GM19238 (cell line): ENCODE measurements around the gene TRIM39.

Experiments
- DNase-seq: peaks from one replicate; pipeline ENCODE4 v3.0.0; 2011; ENCODE audit warnings: low spot score; ENCODE audit not compliant: insufficient read length

The TRIM39 gene

DNA sequence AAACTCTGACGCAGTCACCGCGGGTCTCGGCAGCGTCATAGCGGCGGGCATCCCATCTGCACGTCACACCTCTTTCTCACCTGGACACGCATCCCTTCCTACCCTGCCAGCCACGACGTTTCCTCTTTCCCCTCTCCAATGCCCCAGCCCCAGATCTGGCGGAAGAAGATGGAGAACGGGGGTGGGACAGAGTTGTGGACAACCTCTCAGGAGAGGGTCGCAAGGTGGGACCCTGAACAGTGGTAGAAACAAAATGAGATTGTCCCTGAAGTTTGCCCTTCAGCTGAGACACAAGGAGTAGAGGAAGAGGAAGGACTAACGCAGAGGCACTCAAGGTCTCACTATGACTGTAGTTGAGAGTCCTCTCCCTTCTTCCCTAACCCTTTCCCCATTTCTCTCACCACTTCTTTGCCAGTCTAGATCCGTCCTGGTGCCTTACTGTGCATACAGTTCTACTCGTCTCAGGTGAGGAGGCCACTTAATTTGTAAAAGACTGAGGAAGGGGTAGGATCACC lies 562 bp downstream of the TRIM39 start:
- DNase-seq = no peak

DNA sequence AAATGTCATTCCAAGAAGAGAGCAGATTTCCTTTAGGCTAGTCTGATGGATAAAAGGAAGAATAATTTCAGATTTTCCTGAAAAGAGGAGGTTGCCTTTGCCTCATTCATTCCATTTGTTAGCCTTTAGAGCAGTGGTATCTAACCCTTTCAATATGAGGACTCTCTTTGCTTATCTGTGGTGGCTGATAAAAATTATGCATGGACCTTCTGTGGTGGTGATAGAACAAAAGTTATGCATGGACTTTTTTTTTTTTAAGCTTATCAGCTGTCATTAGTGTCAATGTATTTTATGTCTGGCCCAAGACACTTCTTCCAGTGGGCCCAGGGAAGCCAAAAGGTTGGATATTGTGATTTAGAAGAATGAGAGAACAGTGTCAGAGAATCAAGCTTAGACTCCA lies 1.7 kb downstream of the TRIM39 start:
- no peak for DNase-seq

DNA sequence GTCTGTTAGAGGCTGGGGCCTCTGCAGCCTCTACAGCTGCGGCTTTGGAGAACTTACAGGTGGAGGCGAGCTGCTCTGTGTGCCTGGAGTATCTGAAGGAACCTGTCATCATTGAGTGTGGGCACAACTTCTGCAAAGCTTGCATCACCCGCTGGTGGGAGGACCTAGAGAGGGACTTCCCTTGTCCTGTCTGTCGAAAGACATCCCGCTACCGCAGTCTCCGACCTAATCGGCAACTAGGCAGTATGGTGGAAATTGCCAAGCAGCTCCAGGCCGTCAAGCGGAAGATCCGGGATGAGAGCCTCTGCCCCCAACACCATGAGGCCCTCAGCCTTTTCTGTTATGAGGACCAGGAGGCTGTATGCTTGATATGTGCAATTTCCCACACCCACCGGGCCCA lies 2.6 kb downstream of the TRIM39 start:
- DNase-seq = no peak

DNA sequence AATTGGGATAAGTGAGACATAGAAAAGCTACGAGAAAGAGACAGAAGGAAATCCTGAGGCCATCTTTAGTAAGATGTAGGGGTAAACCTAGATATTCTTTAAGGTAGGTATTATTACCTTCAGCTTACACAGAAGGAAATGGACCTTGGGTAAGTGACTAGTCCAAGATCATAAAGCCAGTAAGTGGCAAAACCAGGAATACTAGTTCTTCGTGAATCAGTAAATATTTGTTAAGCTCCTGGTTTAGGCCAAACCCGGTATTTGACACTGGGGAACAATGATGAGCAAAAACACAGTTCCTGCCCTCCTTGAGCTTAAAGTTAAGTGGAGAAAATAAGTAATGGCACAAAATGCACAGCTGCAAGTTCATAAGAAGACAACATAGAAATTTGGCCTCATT lies 5.3 kb downstream of the TRIM39 start:
- no peak for DNase-seq

DNA sequence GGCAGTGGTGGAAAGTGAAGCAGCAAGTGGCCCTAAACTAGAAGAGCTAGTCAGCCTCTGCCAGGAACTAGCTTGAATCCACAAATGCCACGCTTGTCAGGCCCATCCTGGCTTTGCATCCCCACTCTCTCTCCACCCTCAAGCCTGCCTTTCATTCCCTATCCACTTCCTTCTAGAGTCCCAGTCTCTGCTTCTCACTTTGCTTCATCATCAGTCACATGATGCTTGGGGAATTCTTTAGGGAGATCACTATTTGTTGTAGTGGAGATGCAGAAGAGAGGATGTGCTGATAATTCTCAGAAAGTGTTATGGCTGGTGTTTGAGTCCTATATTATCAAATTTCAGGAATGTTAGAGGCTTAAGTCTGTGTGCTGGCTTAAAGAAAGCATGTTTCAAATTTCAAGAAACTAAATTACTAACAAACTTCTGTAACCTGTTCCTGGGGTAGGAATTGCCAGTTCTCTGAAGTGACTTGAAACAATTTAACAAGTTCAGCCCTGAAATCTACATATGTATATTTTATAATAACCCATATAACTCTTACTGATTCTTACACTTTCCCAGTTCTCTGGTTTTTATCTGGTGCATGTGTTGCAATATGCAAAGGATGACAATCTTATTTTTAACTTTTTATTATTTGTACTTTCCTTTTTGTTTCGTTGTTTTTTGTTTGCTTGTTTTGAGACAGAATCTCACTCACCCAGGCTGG lies 7.5 kb downstream of the TRIM39 start:
- DNase-seq = no peak

DNA sequence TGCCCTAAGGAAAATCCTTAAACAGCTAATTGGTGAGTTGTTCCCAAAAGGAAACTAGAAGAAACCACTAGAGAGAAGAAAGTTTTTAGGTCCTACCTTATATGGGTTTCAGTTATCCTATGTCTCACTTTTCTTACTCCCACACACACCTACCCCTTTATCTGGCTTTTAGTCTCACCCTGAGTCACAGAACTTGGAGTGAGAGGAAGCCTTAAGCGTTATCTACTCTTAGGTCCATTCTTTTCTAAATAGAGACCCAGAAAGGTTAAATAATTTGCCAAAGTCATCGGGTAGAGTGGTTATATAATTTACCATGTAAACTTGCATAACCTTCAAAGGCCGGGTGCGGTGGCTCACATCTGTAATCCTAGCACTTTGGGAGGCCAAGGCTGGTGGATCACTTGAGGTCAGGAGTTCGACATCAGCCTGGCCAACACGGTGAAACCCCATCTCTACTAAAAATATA lies 13.9 kb downstream of the TRIM39 start:
- no peak for DNase-seq

DNA sequence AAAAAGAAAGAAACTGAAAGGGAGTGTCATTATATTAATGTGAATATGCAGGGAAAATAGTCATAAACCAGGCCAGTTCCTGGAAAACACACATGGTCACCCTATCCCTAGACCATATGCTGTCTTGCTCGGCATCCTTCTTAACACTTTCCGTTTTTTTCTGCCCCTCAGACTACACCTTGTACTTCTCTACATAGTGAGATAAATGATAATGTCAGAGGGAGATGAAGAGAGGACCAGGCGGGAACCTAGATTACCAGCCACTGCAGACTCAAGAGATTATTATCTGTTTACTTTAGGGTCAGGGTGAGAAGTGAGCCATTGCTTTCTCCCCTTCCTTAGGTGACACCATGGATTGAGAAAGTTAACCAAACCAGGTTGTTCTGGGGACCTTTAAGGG lies 14.5 kb downstream of the TRIM39 start:
- DNase-seq = no peak

DNA sequence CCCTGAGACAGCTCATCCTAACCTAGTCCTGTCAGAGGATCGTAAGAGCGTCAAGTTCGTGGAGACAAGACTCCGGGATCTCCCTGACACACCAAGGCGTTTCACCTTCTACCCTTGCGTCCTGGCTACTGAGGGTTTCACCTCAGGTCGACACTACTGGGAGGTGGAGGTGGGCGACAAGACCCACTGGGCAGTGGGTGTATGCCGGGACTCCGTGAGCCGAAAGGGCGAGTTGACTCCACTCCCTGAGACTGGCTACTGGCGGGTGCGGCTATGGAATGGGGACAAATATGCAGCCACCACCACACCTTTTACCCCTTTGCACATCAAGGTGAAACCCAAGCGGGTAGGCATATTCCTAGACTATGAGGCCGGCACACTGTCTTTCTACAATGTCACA lies 15.0 kb downstream of the TRIM39 start:
- DNase-seq = no peak

DNA sequence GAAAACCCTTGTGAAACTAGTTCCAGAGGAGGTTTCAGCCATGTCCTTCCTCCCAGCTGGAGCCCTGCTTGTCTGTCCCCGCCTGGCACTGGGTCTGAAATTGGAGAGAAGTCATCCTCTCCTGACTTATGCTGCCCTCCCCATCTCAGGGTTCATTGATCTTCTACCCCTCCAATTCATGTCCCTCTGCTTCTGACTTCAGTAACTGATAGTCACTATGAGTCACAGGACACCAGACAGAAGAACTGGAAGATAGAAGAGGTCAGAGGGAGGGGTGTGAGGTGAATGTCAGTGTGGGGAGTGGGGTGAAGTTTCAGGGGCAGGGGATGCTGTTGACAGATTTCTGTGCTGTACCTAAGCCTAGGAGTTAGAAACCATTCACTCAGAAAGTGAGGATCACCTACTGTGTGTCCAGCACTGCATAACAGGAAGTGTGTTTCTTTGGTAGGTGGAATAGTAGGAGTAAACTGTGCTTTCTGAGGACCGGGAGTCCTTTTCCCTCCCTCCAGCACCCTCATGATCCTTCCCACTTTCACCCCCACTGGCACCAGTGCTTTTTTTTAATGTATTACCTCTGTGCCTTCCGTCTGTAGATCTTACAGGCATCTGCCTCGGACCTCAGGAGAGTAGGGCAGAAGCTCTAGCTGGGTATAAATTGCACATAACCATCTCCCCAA lies 17.6 kb downstream of the TRIM39 start:
- DNase-seq = no peak

DNA sequence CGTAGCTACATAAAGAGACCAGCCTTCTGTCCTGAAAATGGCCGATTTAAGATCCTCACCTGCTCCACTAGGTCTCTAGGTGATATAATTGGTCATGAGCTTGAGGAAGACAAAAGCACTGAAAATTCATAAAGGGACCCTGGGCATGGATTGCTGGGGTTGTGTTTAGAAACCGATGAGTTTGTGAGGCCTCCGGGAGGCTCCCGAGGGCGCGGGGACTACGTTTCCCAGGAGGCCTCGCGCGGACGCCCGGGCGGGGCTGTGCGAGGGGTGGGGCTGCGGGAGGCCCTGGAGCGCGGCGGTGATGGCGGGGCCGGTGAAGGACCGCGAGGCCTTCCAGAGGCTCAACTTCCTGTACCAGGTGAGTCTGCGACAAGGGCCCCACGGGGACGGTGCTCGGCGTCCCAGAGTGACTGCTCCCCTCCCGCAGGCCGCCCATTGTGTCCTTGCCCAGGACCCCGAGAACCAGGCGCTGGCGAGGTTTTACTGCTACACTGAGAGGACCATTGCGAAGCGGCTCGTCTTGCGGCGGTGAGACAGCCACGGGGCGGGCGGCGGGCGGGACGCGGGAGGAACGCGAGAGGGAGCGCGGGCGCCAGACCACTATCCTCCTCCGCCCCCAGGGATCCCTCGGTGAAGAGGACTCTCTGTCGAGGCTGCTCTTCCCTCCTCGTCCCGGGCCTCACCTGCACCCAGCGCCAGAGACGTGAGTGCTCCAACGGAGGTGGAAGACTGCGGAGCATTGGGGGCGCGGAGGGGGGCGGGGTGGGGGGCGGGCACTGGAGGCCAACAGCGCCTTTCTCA lies 18.3 kb downstream of the TRIM39 start, which contains the start of gene RPP21:
Gene RPP21 (plus strand): TSS at position 289 of the 804 bp plus-strand sequence. CDS start 16 bp downstream, at position 305.
- DNase-seq = peak; percentile 94

DNA sequence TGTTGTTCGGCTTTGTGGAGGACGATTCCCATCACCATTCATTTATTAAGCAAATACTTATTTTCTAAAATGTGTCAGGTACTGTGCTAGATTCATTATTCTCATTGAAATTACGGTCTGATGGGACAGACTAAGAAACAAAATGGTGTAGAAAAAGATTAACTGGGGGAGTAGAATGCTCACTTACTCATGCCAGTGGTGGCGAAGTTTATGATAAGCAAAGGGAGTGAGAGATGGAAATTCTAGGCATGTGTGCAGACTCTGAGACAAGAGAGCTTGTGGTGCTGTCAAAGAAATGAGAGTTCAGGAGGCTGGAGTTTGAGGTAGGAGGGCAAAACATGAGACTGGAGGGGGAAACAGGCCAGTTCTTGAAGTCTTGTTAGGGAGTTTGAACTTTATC lies 19.1 kb downstream of the TRIM39 start:
- no peak for DNase-seq

DNA sequence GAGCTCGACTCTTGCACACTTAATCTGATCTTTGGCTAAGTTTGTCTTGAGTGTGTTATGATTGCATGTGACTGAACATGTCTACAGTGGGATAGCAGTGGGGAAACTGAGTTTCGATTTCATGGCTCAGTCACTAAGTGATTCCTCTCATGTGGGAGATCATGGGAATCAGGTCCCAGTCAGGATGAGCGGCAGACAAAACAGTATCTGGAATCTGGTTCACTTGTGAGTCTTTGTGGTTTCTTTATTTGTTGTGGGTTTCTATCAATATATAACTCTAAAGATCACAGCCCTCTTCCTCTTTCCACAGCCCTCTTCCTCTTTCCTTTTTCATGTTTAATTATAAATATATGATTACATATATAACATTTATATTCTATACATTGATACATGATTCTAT lies 22.2 kb downstream of the TRIM39 start:
- no peak for DNase-seq

DNA sequence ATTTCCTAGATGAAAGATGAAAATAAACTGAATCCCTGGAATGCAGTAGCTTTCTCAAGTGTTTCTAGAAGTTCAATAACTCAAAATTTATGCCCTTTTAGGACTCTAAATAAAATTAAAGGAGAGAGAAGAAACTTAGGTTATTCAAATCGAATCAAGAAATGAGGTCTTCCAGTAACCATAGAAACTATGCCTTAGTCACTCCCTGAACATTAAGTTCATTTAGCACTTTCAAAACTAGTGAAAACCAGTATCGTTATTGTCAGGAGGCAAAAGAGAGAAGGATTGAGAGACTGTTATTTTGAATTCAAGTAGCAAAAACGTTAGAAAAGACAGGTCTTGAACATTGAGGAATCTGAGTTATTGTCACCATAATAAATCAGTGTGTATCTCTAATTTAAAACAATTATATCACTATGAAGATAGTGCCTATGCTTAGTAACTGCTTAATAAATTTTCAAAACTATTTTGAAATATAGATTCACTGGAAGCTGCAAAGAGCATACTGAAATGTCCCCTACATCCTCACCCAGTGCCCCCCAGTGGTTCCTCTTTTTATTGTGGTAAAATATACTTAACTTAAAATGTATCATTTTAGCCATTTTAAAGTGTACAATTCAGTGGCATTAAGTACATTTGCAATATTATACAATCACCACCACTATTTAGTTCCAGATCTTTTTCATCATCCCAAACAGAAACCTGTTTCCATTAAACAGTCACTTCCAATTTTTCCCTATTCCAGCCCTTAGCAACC lies 22.9 kb downstream of the TRIM39 start:
- DNase-seq = no peak

DNA sequence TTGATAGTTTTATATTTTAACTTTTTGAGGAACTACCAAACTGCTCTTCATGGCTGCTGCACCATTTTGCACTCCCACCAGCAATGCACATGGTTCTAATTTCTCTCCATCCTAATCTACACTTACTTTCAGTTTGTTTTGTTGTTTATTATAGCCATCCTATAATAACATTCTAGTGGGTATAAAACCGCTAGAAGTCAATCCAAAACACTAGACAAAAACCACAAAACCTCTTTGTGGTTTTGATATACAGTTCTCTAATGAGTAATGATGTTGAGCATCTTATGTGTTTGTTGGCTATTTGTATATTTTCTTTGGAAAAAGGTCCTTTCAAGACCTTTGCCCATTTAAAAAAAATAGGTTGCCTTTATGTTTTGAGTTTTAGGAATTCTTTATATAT lies 23.8 kb downstream of the TRIM39 start:
- DNase-seq = no peak

DNA sequence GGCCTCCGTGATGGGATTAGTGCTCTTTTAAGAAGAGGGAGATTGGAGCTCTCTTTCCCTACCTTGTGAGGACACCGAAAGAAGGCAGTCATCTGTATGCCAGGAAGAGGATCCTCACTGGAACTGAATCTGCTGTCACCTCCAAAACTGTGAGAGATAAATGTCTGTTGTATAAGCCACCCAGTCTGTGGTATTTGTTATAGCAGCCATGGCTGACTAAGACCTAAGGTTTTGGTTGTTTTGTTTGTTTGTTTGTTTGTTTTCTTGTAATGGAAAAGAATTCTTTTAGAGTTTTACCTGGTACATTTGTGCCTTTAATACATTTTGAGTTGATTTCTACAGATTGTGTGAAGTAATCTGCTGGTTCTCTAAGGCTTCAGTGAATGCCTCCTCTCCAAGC lies 25.8 kb downstream of the TRIM39 start:
- DNase-seq = no peak

DNA sequence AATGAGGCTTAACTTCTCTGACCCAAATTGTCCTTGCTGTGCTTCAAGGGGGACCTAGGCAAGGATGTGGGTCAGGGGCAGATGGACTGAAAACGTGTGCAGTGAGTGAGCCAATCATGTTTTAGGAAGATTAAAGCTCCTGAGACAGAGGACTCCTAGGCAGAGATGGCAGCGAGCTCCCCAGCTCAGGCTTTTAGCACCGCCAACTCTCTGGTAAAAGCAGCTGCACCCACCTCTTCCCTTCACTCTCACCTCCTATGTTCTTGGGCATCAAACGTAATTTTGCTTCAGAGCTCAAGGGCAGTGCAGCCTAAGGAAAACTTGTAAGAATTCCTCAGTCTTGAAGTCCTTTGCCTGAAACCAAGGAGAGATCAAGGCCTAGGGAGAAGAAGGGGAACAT lies 28.6 kb downstream of the TRIM39 start:
- no peak for DNase-seq

DNA sequence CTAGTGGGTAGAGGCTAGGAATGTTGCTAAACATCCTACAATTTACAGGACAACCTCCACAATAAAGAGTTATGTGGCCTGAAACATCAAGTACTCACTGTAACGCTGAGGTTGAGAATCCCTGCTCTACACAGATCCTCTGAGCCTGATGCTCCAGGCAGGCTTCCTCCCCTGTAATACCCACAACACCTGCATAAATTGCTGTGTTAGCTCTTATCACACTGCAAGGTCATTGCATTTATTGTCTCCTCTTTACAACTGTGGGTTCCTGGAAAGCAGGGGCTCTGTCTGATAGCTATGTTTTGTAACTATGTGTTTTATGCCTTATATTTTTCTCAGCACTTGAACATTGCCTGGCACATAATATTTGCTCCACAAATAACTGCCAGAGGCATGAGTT lies 29.8 kb downstream of the TRIM39 start:
- no peak for DNase-seq

DNA sequence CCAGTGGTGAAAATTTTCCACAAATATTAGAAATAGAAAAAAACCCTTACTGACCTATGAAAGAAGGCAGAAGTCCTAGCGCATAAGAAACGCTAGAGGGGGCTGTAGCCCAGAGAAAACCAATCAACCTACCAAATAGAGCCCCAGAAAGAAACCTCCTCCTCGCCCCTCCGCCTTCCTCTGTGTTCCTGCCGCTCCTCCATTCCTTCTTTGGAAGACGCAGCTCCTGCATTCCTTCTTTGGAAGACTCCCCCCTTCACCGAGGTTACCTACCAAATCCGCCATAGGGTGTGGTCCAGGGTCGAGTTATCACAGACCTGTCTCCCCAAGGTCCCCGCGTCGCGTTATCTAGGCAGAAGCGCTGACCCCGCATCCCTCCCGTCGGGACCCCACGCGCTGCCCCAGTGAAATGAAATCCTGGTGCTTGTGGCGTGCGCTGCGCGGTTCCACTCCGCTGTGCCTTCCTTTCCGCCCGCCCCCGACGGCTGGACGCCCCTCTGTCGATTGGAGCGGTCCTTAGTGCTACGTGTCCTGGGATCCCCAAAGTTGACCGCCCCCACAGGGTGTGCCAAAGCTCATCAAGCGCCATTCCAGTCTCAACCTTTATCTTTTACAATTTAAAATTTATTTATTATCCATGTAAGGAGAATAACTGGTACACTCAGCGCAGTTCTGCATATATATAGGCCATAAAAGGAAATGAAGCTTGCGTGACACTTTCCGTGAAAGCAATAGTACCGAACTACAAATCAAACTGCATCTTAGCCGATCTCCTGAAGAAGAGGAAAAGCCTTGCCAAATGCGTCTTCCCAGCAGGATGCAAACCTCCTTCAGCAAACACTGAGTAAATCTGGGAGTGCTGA lies 31.2 kb downstream of the TRIM39 start:
- DNase-seq = peak; percentile 35

DNA sequence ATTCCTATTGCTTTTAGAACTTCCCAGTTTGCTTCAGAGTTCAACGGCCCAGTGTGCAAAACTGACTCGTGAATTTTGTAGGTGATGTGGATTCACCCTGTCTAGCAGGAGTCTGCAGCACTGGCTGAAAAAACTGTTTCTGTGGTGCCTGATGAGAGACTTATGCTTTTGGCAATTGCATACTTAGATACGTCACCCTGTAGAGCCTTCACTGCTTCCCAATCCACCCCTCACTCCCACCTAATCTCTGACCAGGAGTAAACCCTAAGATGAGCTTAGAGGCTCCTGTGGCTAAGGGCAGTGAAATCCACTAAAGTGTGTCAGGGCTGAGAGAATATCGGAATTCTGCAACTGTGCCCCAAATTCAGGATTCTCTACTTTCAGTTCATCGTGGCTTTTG lies 32.5 kb downstream of the TRIM39 start:
- DNase-seq = no peak

DNA sequence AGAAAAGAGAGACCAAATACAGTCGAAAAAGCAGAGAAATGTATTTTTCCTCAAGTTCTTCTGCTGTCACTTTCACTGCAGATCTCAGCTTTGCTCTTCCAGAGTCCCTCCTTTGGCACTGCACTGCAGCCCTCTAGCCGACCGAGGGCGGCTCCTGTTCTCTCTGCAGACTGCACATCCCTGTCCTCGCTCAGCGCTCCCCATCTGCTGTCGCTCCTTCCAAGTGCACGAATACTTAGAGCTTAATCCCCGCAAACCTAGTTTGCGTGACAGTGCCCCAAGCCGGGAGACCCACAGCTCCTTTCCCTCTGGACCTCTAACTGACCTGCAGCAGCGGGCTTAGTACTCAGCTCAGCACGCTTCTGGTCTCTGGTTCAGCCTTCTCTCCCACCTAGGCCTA lies 33.4 kb downstream of the TRIM39 start:
- DNase-seq = no peak
